ENCODE measurements around the gene TRIM42. TPM values are rescaled to one million over a fixed set of nuclear protein-coding genes. Genes with fewer than 3 reads are reported as not detected.

The TRIM42 gene
- total RNA-seq, 4 donors from 2014 or later = not detected

DNA sequence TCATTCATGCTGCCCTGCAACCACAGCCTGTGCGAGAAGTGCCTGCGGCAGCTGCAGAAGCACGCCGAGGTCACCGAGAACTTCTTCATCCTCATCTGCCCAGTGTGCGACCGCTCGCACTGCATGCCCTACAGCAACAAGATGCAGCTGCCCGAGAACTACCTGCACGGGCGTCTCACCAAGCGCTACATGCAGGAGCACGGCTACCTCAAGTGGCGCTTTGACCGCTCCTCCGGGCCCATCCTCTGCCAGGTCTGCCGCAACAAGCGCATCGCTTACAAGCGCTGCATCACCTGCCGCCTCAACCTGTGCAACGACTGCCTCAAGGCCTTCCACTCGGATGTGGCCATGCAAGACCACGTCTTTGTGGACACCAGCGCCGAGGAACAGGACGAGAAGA, 4.7 kb downstream of the TRIM42 start:
- Histone ChIP-seq H3K27ac (no peak overlapping the region), H3K4me3 (no peak overlapping the region), H3K27me3 (no peaks in the 10 kb centered on the region), H3K9me3 (no peaks in the 10 kb centered on the region), H3K36me3 (no peaks in the 10 kb centered on the region), H3K4me1 (no peaks in the 10 kb centered on the region)
- TF ChIP-seq CTCF (IDR thresholded peaks at IDR 0.05) (no peak), POLR2A (IDR thresholded peaks at IDR 0.05) (no peak)
- DNase-seq = no peak

DNA sequence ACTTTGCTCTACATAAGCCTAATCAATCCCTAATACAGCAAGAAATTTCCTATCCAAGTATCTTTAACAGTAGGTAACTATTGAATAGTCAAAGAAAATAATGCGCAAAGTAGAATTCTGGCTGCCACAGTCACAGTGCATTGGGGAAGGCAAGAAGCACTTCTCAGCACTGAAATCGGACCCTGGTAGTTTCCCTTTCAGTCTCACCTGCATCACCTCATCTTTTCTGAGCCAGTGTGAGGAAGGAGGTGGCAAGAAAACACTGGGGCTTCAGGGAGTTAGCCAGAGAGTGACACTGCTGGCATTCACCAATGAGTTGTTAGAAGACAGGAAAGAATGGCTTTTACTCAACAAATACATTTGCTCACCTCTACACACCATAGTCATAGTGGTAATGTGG, 8.3 kb downstream of the TRIM42 start:
- no peaks in the 10 kb centered on the region for H3K36me3 ChIP-seq
- no peaks in the 10 kb centered on the region for H3K4me1 ChIP-seq
- H3K27ac ChIP-seq = no peak overlapping the region
- H3K9me3 ChIP-seq = no peaks in the 10 kb centered on the region
- TF ChIP-seq CTCF (IDR thresholded peaks at IDR 0.05) = no peak
- TF ChIP-seq POLR2A (IDR thresholded peaks at IDR 0.05) = no peak
- DNase-seq = no peak
- H3K27me3 ChIP-seq = no peaks in the 10 kb centered on the region
- no peak overlapping the region for H3K4me3 ChIP-seq

GRCh38 chr3:140686948-140687347, 9.1 kb downstream of the TRIM42 start:
- no peak overlapping the region for H3K4me3 ChIP-seq
- no peaks in the 10 kb centered on the region for H3K27me3 ChIP-seq
- H3K4me1 ChIP-seq = no peaks in the 10 kb centered on the region
- H3K9me3 ChIP-seq = no peaks in the 10 kb centered on the region
- H3K36me3 ChIP-seq = no peaks in the 10 kb centered on the region
- H3K27ac ChIP-seq = no peak overlapping the region
- no peak for DNase-seq
- TF ChIP-seq POLR2A (IDR thresholded peaks at IDR 0.05) = no peak
- no peak for TF ChIP-seq CTCF (IDR thresholded peaks at IDR 0.05)

- TF ChIP-seq POLR2A (IDR thresholded peaks at IDR 0.05) = no peak
- TF ChIP-seq CTCF (IDR thresholded peaks at IDR 0.05) = no peak
- DNase-seq = no peak
- Histone ChIP-seq H3K4me1 (no peaks in the 10 kb centered on the region), H3K9me3 (no peaks in the 10 kb centered on the region), H3K36me3 (no peaks in the 10 kb centered on the region), H3K27ac (no peak overlapping the region), H3K4me3 (no peak overlapping the region), H3K27me3 (no peaks in the 10 kb centered on the region)
Measured at GRCh38 chr3:140695361-140696061, 17.6 kb downstream of the TRIM42 start.

DNA sequence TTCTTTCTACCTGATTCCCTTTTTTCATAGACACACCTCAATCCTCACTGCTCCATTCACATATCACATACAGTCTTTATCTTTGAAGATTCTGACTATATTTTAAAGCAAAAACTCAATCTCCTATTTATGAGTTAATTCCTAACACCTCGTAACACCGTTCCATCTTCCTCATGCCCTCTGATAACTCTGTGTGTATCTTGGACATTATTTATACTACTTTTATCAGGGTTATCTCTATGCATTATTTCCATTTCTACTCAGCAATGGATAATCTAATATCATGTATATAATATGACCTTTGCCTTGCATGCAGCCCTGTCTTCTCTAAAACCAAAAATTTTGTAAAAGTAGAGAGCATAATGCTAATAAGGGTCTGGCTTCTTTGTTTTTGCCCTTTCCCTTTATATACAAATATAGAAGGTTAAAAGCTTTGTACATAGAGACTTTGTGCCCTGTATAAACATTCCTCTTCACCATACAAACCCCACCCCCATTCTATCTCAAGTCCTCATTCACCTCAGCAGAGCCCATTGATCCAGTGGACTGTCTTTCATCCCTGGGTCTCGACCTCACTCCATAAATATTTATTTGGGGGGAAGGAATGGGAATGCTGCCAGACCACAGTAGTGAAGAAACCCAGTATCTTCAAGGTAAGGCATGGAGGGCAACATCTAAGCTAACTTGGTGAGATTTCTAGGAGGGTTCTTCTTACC, 21.8 kb downstream of the TRIM42 start:
- no peak for DNase-seq
- no peaks in the 10 kb centered on the region for H3K36me3 ChIP-seq
- no peaks in the 10 kb centered on the region for H3K27me3 ChIP-seq
- H3K9me3 ChIP-seq = no peaks in the 10 kb centered on the region
- no peaks in the 10 kb centered on the region for H3K4me1 ChIP-seq
- TF ChIP-seq POLR2A (IDR thresholded peaks at IDR 0.05) (no peak), CTCF (IDR thresholded peaks at IDR 0.05) (no peak)
- no peak overlapping the region for H3K27ac ChIP-seq
- H3K4me3 ChIP-seq = no peak overlapping the region

All from Peyer's patch (tissue), 4 donors.